ENCODE data around the gene TTC5. TPM values are rescaled to one million over a fixed set of nuclear protein-coding genes. Genes with fewer than 3 reads are reported as not detected.

TTC5 gene
- total RNA-seq, 4 donors from 2014 or later = 6.5 to 43.8 (median 17.7) TPM

GRCh38 chr14:20334017-20334416 lies 28.3 kb upstream of the TTC5 start:
- H3K9me3 ChIP-seq = no peaks in the 10 kb centered on the region
- no peak for DNase-seq
- intact Hi-C loops (cut with DNase I; ENCODE audit: low total_unique reads) = loop anchor here (10.0 kb wide), 1 partner anchor 271 kb away; no protein-coding TSS in a partner anchor
- H3K27me3 ChIP-seq = no peaks in the 10 kb centered on the region
- no peaks in the 10 kb centered on the region for H3K4me1 ChIP-seq
- no peak overlapping the region for H3K4me3 ChIP-seq
- H3K27ac ChIP-seq = peak overlapping the region; percentile 89 to 97
- H3K36me3 ChIP-seq = no peaks in the 10 kb centered on the region
- no peak for TF ChIP-seq CTCF (IDR thresholded peaks at IDR 0.05)
- TF ChIP-seq POLR2A (IDR thresholded peaks at IDR 0.05) = no peak

GRCh38 chr14:20333494-20333841 lies 27.7 kb upstream of the TTC5 start:
- no peak for DNase-seq
- Histone ChIP-seq H3K27me3 (no peaks in the 10 kb centered on the region), H3K36me3 (no peaks in the 10 kb centered on the region), H3K27ac (peak overlapping the region; percentile 89 to 97), H3K4me3 (peak overlapping the region; percentile 52 to 80), H3K9me3 (no peaks in the 10 kb centered on the region), H3K4me1 (no peaks in the 10 kb centered on the region)
- no peak for TF ChIP-seq POLR2A (IDR thresholded peaks at IDR 0.05)
- no peak for TF ChIP-seq CTCF (IDR thresholded peaks at IDR 0.05)
- intact Hi-C loops (cut with DNase I; ENCODE audit: low total_unique reads) = loop anchor here (10.0 kb wide), 1 partner anchor 271 kb away; no protein-coding TSS in a partner anchor

GRCh38 chr14:20332788-20333493 lies 27.2 kb upstream of the TTC5 start, which contains the start of gene CCNB1IP1:
Gene CCNB1IP1, minus strand, starts transcription at chr14:20333279. Its CDS starts 16,756 bp downstream, at chr14:20316523.
- peak within 1 kb of the TSS; percentile 89 to 97 for H3K27ac ChIP-seq
- H3K27me3 ChIP-seq = no peaks in the 10 kb centered on the region
- H3K9me3 ChIP-seq = no peaks in the 10 kb centered on the region
- DNase-seq = peak; percentile 50 to 87
- TF ChIP-seq CTCF (IDR thresholded peaks at IDR 0.05) (peak in 1 of 4 experiments; percentile 20), POLR2A (IDR thresholded peaks at IDR 0.05) (peak; percentile 46 to 58)
- H3K4me1 ChIP-seq = no peaks in the 10 kb centered on the region
- intact Hi-C loops (cut with DNase I; ENCODE audit: low total_unique reads) = loop anchor here (10.0 kb wide), 1 partner anchor 272 kb away; no protein-coding TSS in a partner anchor
- peak within 1 kb of the TSS; percentile 52 to 80 for H3K4me3 ChIP-seq
- no peaks in the 10 kb centered on the region for H3K36me3 ChIP-seq

GRCh38 chr14:20332431-20332787 lies 26.7 kb upstream of the TTC5 start:
- Histone ChIP-seq H3K27ac (peak overlapping the region; percentile 89 to 97), H3K9me3 (no peaks in the 10 kb centered on the region), H3K4me3 (peak overlapping the region; percentile 52 to 80), H3K36me3 (no peaks in the 10 kb centered on the region), H3K4me1 (no peaks in the 10 kb centered on the region), H3K27me3 (no peaks in the 10 kb centered on the region)
- intact Hi-C loops (cut with DNase I; ENCODE audit: low total_unique reads) = loop anchor here (10.0 kb wide), 1 partner anchor 272 kb away; no protein-coding TSS in a partner anchor
- TF ChIP-seq POLR2A (IDR thresholded peaks at IDR 0.05) (no peak), CTCF (IDR thresholded peaks at IDR 0.05) (no peak)
- DNase-seq = no peak

- H3K4me3 ChIP-seq = no peak overlapping the region
- no peaks in the 10 kb centered on the region for H3K9me3 ChIP-seq
- intact Hi-C loops (cut with DNase I; ENCODE audit: low total_unique reads) = loop anchor here (10.0 kb wide), 1 partner anchor 274 kb away; no protein-coding TSS in a partner anchor
- TF ChIP-seq CTCF (IDR thresholded peaks at IDR 0.05) (no peak), POLR2A (IDR thresholded peaks at IDR 0.05) (no peak)
- H3K27ac ChIP-seq = no peak overlapping the region
- no peaks in the 10 kb centered on the region for H3K27me3 ChIP-seq
- DNase-seq = no peak
- H3K36me3 ChIP-seq = no peaks in the 10 kb centered on the region
- H3K4me1 ChIP-seq = peaks cover 0 to 4% of the 10 kb centered on the region in 2 donors
Measured at GRCh38 chr14:20331053-20331613, 25.4 kb upstream of the TTC5 start.
